Spinal cord (tissue), 10 donors: ENCODE results near the gene CEP112. TPM values are rescaled to one million over a fixed set of nuclear protein-coding genes. Genes with fewer than 3 reads are reported as not detected.
"Not testable (repeated sequence)": the region's sequence is repeated elsewhere in the genome, so short reads cannot be mapped to it uniquely, and the experiment has no call there.

ENCODE experiments used
- DNase-seq, 6 donors: peaks; one replicate each; pipeline versions ENCODE4 v3.0.0 to v3.0.0-alpha.2; 2013 to 2015; ENCODE audit warnings: low spot score in 6 of 6, low read depth in 4 of 6
- H3K27ac ChIP-seq: one replicate; pipeline ENCODE4 v1.5.1; 2013; ENCODE audit warnings: low read depth, low read length, control low read depth
- H3K27me3 ChIP-seq: one replicate; pipeline ENCODE4 v1.6.1; 2013; ENCODE audit warnings: low read length; ENCODE audit not compliant: control insufficient read depth, insufficient read depth
- H3K36me3 ChIP-seq: one replicate; pipeline ENCODE4 v1.6.1; 2013; ENCODE audit warnings: low read length; ENCODE audit not compliant: control insufficient read depth, insufficient read depth
- H3K4me1 ChIP-seq: one replicate; pipeline ENCODE4 v1.6.1; 2013; ENCODE audit warnings: low read length; ENCODE audit not compliant: control insufficient read depth, insufficient read depth
- H3K4me3 ChIP-seq: one replicate; pipeline ENCODE4 v1.5.1; 2013; ENCODE audit warnings: low read depth, low read length, control low read depth
- H3K9me3 ChIP-seq: one replicate; pipeline ENCODE4 v1.6.1; 2013; ENCODE audit warnings: low read length; ENCODE audit not compliant: control insufficient read depth, insufficient read depth
- WGBS: methylation state at CpG from one replicate; pipeline ENCODE4 v1.1.5; 2013; ENCODE audit warnings: missing lambda C conversion rate; ENCODE audit not compliant: insufficient coverage; 5-methylcytosine and 5-hydroxymethylcytosine counted together
- polyA plus RNA-seq, 2 donors: library from polyadenylated mRNA; unstranded; fragments of 120-200 nt; gene quantifications; one replicate each; pipeline ENCODE4 v1.2.1, GENCODE V29; 2013; ENCODE audit not compliant: insufficient read length in 2 of 2
- total RNA-seq, 2 donors: library from RNA; depleted of rRNA in 1 of 2; stranded (reverse); fragments of 120-200 nt in 1 of 2; fragments of >200 nt in 1 of 2; gene quantifications; one replicate each; pipeline versions ENCODE4 v1.2.3 to v1.2.4, GENCODE V29; 2013 to 2014
- donor health status: healthy.

Gene CEP112
- total and polyA plus RNA-seq, 4 donors = 9.1 to 26.2 (median 17.6) TPM

GRCh38 chr17:66169839-66170238 lies 22.1 kb downstream of the CEP112 start:
- 90% methylated on average over 2 of the region's 3 CpGs for WGBS

GRCh38 chr17:66167189-66167815 lies 24.6 kb downstream of the CEP112 start:
- Histone ChIP-seq H3K27ac (no peak overlapping the region), H3K36me3 (no peaks in the 10 kb centered on the region), H3K4me3 (no peak overlapping the region), H3K4me1 (no peaks in the 10 kb centered on the region), H3K9me3 (no peaks in the 10 kb centered on the region), H3K27me3 (no peaks in the 10 kb centered on the region)
- WGBS = no CpG with 5 or more reads among the region's 5 CpGs
- DNase-seq = no peak

More at GRCh38 chr17:66169839-66170238, 22.1 kb downstream of the CEP112 start:
- no peak overlapping the region for H3K27ac ChIP-seq
- no peaks in the 10 kb centered on the region for H3K36me3 ChIP-seq
- H3K4me1 ChIP-seq = no peaks in the 10 kb centered on the region
- no peaks in the 10 kb centered on the region for H3K9me3 ChIP-seq
- H3K27me3 ChIP-seq = no peaks in the 10 kb centered on the region
- no peak for DNase-seq
- H3K4me3 ChIP-seq = no peak overlapping the region

- H3K36me3 ChIP-seq = no peaks in the 10 kb centered on the region
- H3K9me3 ChIP-seq = peaks cover 2% of the 10 kb centered on the region
- no peak overlapping the region for H3K27ac ChIP-seq
- DNase-seq = peak; percentile 24 to 93 (median 55)
- H3K27me3 ChIP-seq = no peaks in the 10 kb centered on the region
- no peaks in the 10 kb centered on the region for H3K4me1 ChIP-seq
- no peak overlapping the region for H3K4me3 ChIP-seq
These were observed 26.3 kb downstream of the CEP112 start for GRCh38 chr17:66165537-66166123.

- H3K36me3 ChIP-seq, H3K27ac ChIP-seq, H3K4me1 ChIP-seq, DNase-seq, H3K4me3 ChIP-seq, H3K27me3 ChIP-seq, H3K9me3 ChIP-seq: not testable (repeated sequence)
- 92% methylated on average over 3 of the region's 4 CpGs for WGBS
These were observed 36.9 kb downstream of the CEP112 start for GRCh38 chr17:66155055-66155454.

- no CpG with 5 or more reads among the region's 2 CpGs for WGBS
- Histone ChIP-seq H3K9me3 (no peaks in the 10 kb centered on the region), H3K27ac (no peak overlapping the region), H3K27me3 (no peaks in the 10 kb centered on the region), H3K36me3 (no peaks in the 10 kb centered on the region), H3K4me3 (no peak overlapping the region), H3K4me1 (no peaks in the 10 kb centered on the region)
- DNase-seq = no peak
These were observed 39.2 kb downstream of the CEP112 start for GRCh38 chr17:66152756-66153155.

- no peaks in the 10 kb centered on the region for H3K4me1 ChIP-seq
- H3K4me3 ChIP-seq = no peak overlapping the region
- no peaks in the 10 kb centered on the region for H3K9me3 ChIP-seq
- H3K36me3 ChIP-seq = no peaks in the 10 kb centered on the region
- H3K27me3 ChIP-seq = no peaks in the 10 kb centered on the region
- DNase-seq = no peak
- no peak overlapping the region for H3K27ac ChIP-seq
These were observed 41.2 kb downstream of the CEP112 start for GRCh38 chr17:66150708-66151107.

GRCh38 chr17:66149562-66149961 lies 42.4 kb downstream of the CEP112 start:
- no peak for DNase-seq
- no peaks in the 10 kb centered on the region for H3K36me3 ChIP-seq
- H3K4me1 ChIP-seq = no peaks in the 10 kb centered on the region
- H3K27ac ChIP-seq = no peak overlapping the region
- no peaks in the 10 kb centered on the region for H3K9me3 ChIP-seq
- no peak overlapping the region for H3K4me3 ChIP-seq
- no peaks in the 10 kb centered on the region for H3K27me3 ChIP-seq

GRCh38 chr17:66146394-66146793 lies 45.5 kb downstream of the CEP112 start:
- DNase-seq = no peak
- Histone ChIP-seq H3K27me3 (no peaks in the 10 kb centered on the region), H3K27ac (no peak overlapping the region), H3K4me3 (no peak overlapping the region), H3K4me1 (no peaks in the 10 kb centered on the region), H3K36me3 (no peaks in the 10 kb centered on the region), H3K9me3 (no peaks in the 10 kb centered on the region)
- no CpG with 5 or more reads among the region's 4 CpGs for WGBS

GRCh38 chr17:66143657-66144282 lies 48.2 kb downstream of the CEP112 start:
- Histone ChIP-seq H3K9me3 (no peaks in the 10 kb centered on the region), H3K4me1 (no peaks in the 10 kb centered on the region), H3K27ac (no peak overlapping the region), H3K4me3 (no peak overlapping the region), H3K27me3 (no peaks in the 10 kb centered on the region), H3K36me3 (no peaks in the 10 kb centered on the region)
- DNase-seq = no peak
- WGBS = no CpG with 5 or more reads among the region's 2 CpGs

GRCh38 chr17:66142428-66142827 lies 49.5 kb downstream of the CEP112 start:
- no peak for DNase-seq
- Histone ChIP-seq H3K4me3 (no peak overlapping the region), H3K36me3 (no peaks in the 10 kb centered on the region), H3K27me3 (no peaks in the 10 kb centered on the region), H3K27ac (no peak overlapping the region), H3K9me3 (no peaks in the 10 kb centered on the region), H3K4me1 (no peaks in the 10 kb centered on the region)
- no CpG with 5 or more reads among the region's 7 CpGs for WGBS
